Superior temporal gyrus (tissue), 1 donor: ENCODE data around the gene P4HA2.

Experiments
- DNase-seq: peaks from one replicate; pipeline ENCODE4 v3.0.0-alpha.2; 2016; ENCODE audit errors: extremely low spot score

Gene P4HA2

GRCh38 chr5:132264546-132265335, 37.1 kb upstream of the P4HA2 start:
- no peak for DNase-seq

- DNase-seq = no peak
Measured at GRCh38 chr5:132263548-132264261, 36.1 kb upstream of the P4HA2 start.

- DNase-seq = no peak
Measured at GRCh38 chr5:132262882-132263547, 35.4 kb upstream of the P4HA2 start.

- DNase-seq = no peak
Measured at GRCh38 chr5:132261881-132262845, 34.5 kb upstream of the P4HA2 start.

GRCh38 chr5:132260714-132261551, 33.3 kb upstream of the P4HA2 start:
- peak; percentile 60 for DNase-seq

GRCh38 chr5:132260051-132260450, 32.4 kb upstream of the P4HA2 start:
- no peak for DNase-seq

- peak; percentile 33 for DNase-seq
Measured at GRCh38 chr5:132259069-132259851, 31.6 kb upstream of the P4HA2 start.

GRCh38 chr5:132258102-132259068, 30.7 kb upstream of the P4HA2 start:
- DNase-seq = no peak

- no peak for DNase-seq
Measured at GRCh38 chr5:132257131-132258101, 29.8 kb upstream of the P4HA2 start, which contains the start of gene PDLIM4. PDLIM4 (plus strand) TSS chr5:132257696; CDS start chr5:132257735, 39 bp downstream.

- no peak for DNase-seq
Measured at GRCh38 chr5:132256783-132257130, 29.1 kb upstream of the P4HA2 start.

- no peak for DNase-seq
Measured at GRCh38 chr5:132256086-132256782, 28.6 kb upstream of the P4HA2 start.

GRCh38 chr5:132254321-132254977, 26.8 kb upstream of the P4HA2 start:
- DNase-seq = no peak

- no peak for DNase-seq
Measured at GRCh38 chr5:132253452-132254320, 26.0 kb upstream of the P4HA2 start.

GRCh38 chr5:132253008-132253441, 25.4 kb upstream of the P4HA2 start:
- no peak for DNase-seq

- peak; percentile 53 for DNase-seq
Measured at GRCh38 chr5:132251220-132251725, 23.6 kb upstream of the P4HA2 start.
